RKO (cell line): Measurements from ENCODE around the gene SMIM8.

ENCODE experiments used
- DNase-seq: peaks from one replicate; pipeline ENCODE4 v3.0.0-alpha.2; 2016; ENCODE audit warnings: low spot score

SMIM8 gene

DNA sequence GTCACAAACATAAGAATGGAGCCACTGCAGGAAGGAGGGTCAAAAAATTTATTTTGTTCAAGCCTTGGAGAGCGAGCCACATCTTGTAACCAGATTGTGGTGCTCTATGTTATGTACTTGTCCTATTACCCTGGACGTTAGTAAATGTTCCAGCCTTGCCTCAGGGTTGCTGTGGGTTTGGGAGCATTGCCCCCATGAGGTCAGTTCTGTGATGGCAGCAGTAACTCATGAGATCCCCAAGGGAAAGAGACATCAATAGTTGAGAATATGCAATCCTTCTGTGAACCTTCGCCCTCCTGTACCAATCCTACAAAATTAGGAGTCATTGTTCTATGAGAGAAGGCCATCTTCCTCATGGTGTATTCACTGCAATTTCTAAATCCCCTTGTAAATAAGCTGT is 68.9 kb downstream of the SMIM8 start:
- DNase-seq, result peak; percentile 45
